ENCODE data around the gene HEXIM2. TPM values are rescaled to one million over a fixed set of nuclear protein-coding genes. Genes with fewer than 3 reads are reported as not detected.

Gene HEXIM2
- total and polyA plus RNA-seq, 2 of the 13 experiments (the other 11 are each of a cell fraction or from before 2014, with no cell fraction given), result 27.1 to 32.4 TPM

DNA sequence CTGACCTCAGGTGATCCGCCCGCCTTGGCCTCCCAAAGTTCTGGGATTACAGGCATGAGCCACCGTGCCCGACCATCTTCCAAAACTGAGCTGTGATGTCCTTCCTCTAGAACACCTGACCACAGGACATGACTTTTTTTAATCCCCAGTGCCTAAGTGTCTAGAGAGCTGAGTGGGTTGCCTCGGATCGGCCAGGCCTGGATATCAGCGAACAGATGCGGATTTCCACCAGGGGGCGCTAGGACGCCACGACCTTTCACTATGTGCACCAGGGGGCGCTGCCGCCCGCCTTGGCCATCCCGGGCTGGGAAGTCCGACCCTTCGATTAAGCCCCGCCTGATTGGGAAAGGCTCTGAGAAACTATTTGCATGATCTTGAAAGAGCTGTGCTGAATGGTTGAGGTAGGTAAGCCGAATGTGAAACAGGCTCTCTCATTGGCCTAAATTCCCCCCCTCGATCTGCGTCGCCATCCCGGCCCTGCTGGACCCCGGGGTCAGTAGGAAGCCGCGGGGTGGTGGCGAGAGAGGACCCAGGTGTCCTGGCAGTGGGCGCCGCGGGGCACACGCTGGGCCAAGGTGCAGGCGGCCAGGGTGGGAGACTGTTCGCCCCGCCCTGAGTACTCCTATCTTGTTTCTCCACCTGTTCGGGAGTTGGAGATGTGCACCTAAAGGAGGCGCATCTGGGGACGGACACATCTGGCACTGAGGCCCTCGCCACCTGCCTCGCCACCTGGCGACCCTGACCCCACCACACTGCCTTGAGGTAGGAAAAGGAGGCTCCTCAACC, 26.3 kb upstream of the HEXIM2 start, which contains the start of gene ACBD4 (continued):
- TF ChIP-seq ARID4A (CRISPR knock-in tag; IDR thresholded peaks at IDR 0.05; ENCODE audit: borderline replicate concordance) (peak; percentile 93), ZNF775 (CRISPR knock-in tag; IDR thresholded peaks at IDR 0.05; ENCODE audit: borderline replicate concordance) (no peak), BCLAF1 (IDR thresholded peaks at IDR 0.05) (no peak), ARID2 (CRISPR knock-in tag; IDR thresholded peaks at IDR 0.05; ENCODE audit: borderline replicate concordance) (peak; percentile 71; the same call in 1 of the 2 replicates), HNF4G (IDR thresholded peaks at IDR 0.05; ENCODE audit: borderline replicate concordance, low read depth, low read length) (no peak), HNF4G (CRISPR knock-in tag; IDR thresholded peaks at IDR 0.05; ENCODE audit: borderline replicate concordance, low read depth) (peak; percentile 66; the same call in 1 of the 2 replicates), ZNF251 (CRISPR knock-in tag; IDR thresholded peaks at IDR 0.05) (no peak), SRSF4 (IDR thresholded peaks at IDR 0.05; ENCODE audit: low read depth, low read length, poor library complexity, severe bottlenecking) (no peak), ZNF354B (CRISPR knock-in tag; IDR thresholded peaks at IDR 0.05) (no peak), ZSCAN21 (CRISPR knock-in tag; IDR thresholded peaks at IDR 0.05; ENCODE audit: borderline replicate concordance) (peak; percentile 88), ZNF205 (CRISPR knock-in tag; IDR thresholded peaks at IDR 0.05) (peak; percentile 70; the same call in 1 of the 2 replicates), ZNF7 (CRISPR knock-in tag; IDR thresholded peaks at IDR 0.05) (no peak), SMYD3 (CRISPR knock-in tag; IDR thresholded peaks at IDR 0.05) (no peak), ZNF17 (CRISPR knock-in tag; IDR thresholded peaks at IDR 0.05) (no peak), SRSF1 (optimal IDR thresholded peaks at IDR 0.05; ENCODE audit: low read depth, low read length) (peak; percentile 64), ZNF841 (CRISPR knock-in tag; IDR thresholded peaks at IDR 0.05; ENCODE audit: borderline replicate concordance) (no peak), NONO (IDR thresholded peaks at IDR 0.05) (no peak), NONO (CRISPR knock-in tag; conservative IDR thresholded peaks at IDR 0.05) (peak; percentile 86; the same call in 1 of the 2 replicates), PBX3 (CRISPR knock-in tag; IDR thresholded peaks at IDR 0.05; ENCODE audit: borderline replicate concordance) (no peak; the same call in 1 of the 2 replicates)
- TF ChIP-seq, protein P1, sequence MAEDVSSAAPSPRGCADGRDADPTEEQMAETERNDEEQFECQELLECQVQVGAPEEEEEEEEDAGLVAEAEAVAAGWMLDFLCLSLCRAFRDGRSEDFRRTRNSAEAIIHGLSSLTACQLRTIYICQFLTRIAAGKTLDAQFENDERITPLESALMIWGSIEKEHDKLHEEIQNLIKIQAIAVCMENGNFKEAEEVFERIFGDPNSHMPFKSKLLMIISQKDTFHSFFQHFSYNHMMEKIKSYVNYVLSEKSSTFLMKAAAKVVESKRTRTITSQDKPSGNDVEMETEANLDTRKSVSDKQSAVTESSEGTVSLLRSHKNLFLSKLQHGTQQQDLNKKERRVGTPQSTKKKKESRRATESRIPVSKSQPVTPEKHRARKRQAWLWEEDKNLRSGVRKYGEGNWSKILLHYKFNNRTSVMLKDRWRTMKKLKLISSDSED (CRISPR knock-in tag; IDR thresholded peaks at IDR 0.05), result no peak; the same call in 1 of the 2 replicates
